H9 (cell line): ENCODE data around the gene COA5. TPM values are rescaled to one million over a fixed set of nuclear protein-coding genes. Genes with fewer than 3 reads are reported as not detected.

Source experiments
- DNase-seq: peaks from one replicate; pipeline ENCODE4 v3.0.0-alpha.2; 2017
- H2AFZ ChIP-seq: one replicate; pipeline ENCODE4 v1.6.1; 2013; ENCODE audit warnings: mild to moderate bottlenecking, low read length, control low read depth, moderate library complexity
- H2AK5ac ChIP-seq: 2 replicates; pipeline ENCODE4 v1.6.1; 2013; ENCODE audit warnings: low read length, control low read depth, mixed read lengths; ENCODE audit not compliant: insufficient read length
- H2BK120ac ChIP-seq: one replicate; pipeline ENCODE4 v1.6.1; 2013; ENCODE audit warnings: low read depth, mild to moderate bottlenecking, low read length, control low read depth, inconsistent platforms; ENCODE audit not compliant: poor library complexity, severe bottlenecking
- H2BK12ac ChIP-seq: 2 replicates; pipeline ENCODE4 v1.6.1; 2013; ENCODE audit warnings: low read length, control low read depth, mixed read lengths, low read depth; ENCODE audit not compliant: insufficient read length
- H2BK15ac ChIP-seq: 2 replicates; pipeline ENCODE4 v1.6.1; 2013; ENCODE audit warnings: low read depth, low read length, control low read depth
- H2BK20ac ChIP-seq: one replicate; pipeline ENCODE4 v1.6.1; 2013; ENCODE audit warnings: low read depth, mild to moderate bottlenecking, low read length, control low read depth, inconsistent platforms; ENCODE audit not compliant: poor library complexity, severe bottlenecking
- H2BK5ac ChIP-seq: 2 replicates; pipeline ENCODE4 v1.6.1; 2013; ENCODE audit warnings: low read length, control low read depth, mixed read lengths; ENCODE audit not compliant: insufficient read length
- H3K14ac ChIP-seq: 2 replicates; pipeline ENCODE4 v1.6.1; 2013; ENCODE audit warnings: low read length, control low read depth; ENCODE audit not compliant: insufficient read depth
- H3K18ac ChIP-seq: 2 replicates; pipeline ENCODE4 v1.6.1; 2013; ENCODE audit warnings: low read depth, mild to moderate bottlenecking, mixed read lengths, low read length, control low read depth; ENCODE audit not compliant: insufficient read length
- H3K23ac ChIP-seq: 2 replicates; pipeline ENCODE4 v1.6.1; 2013; ENCODE audit warnings: low read length, control low read depth, mixed read lengths, low read depth; ENCODE audit not compliant: insufficient read length
- H3K23me2 ChIP-seq: 2 replicates; pipeline ENCODE4 v1.6.1; 2013; ENCODE audit warnings: low read depth, mild to moderate bottlenecking, mixed read lengths, low read length, control low read depth; ENCODE audit not compliant: insufficient read length, poor library complexity, severe bottlenecking
- H3K27ac ChIP-seq: 2 replicates; pipeline ENCODE4 v1.5.1; 2013; ENCODE audit warnings: low read length, control low read depth, mixed read lengths, low read depth; ENCODE audit not compliant: insufficient read length
- H3K27me3 ChIP-seq: 2 replicates; pipeline ENCODE4 v1.6.1; 2013; ENCODE audit warnings: low read length, control low read depth, inconsistent platforms; ENCODE audit not compliant: insufficient read depth
- H3K4ac ChIP-seq: 2 replicates; pipeline ENCODE4 v1.6.1; 2013; ENCODE audit warnings: low read depth, mild to moderate bottlenecking, control low read depth, inconsistent platforms, low read length, moderate library complexity
- H3K4me1 ChIP-seq: 2 replicates; pipeline ENCODE4 v1.6.1; 2013; ENCODE audit warnings: low read length, control low read depth, inconsistent platforms; ENCODE audit not compliant: insufficient read depth
- H3K4me2 ChIP-seq: 2 replicates; pipeline ENCODE4 v1.6.1; 2013; ENCODE audit warnings: low read length, control low read depth, mixed read lengths; ENCODE audit not compliant: insufficient read length, insufficient read depth
- H3K56ac ChIP-seq: 2 replicates; pipeline ENCODE4 v1.6.1; 2013; ENCODE audit warnings: low read depth, mild to moderate bottlenecking, mixed read lengths, low read length, control low read depth; ENCODE audit not compliant: insufficient read length
- H3K79me1 ChIP-seq: 2 replicates; pipeline ENCODE4 v1.6.1; 2013; ENCODE audit warnings: low read depth, mild to moderate bottlenecking, moderate library complexity, low read length, control low read depth, inconsistent platforms; ENCODE audit not compliant: insufficient read depth, poor library complexity, severe bottlenecking
- H3K79me2 ChIP-seq: 2 replicates; pipeline ENCODE4 v1.6.1; 2013; ENCODE audit warnings: low read length, control low read depth, inconsistent platforms; ENCODE audit not compliant: insufficient read depth
- H3K9ac ChIP-seq: 2 replicates; pipeline ENCODE4 v1.6.1; 2013; ENCODE audit warnings: low read length, control low read depth, mixed read lengths; ENCODE audit not compliant: insufficient read length; ENCODE audit errors: extremely low read depth
- H3K9me3 ChIP-seq: one replicate; pipeline ENCODE4 v1.6.1; 2013; ENCODE audit warnings: low read depth, low read length, inconsistent platforms; ENCODE audit not compliant: control insufficient read depth
- H3T11ph ChIP-seq: one replicate; pipeline ENCODE4 v1.6.1; 2013; ENCODE audit warnings: mild to moderate bottlenecking, low read length, control low read depth, inconsistent platforms
- H4K20me1 ChIP-seq: one replicate; pipeline ENCODE4 v1.6.1; 2013; ENCODE audit not compliant: control insufficient read depth, insufficient read length, insufficient read depth
- H4K5ac ChIP-seq: 2 replicates; pipeline ENCODE4 v1.6.1; 2013; ENCODE audit warnings: low read depth, mild to moderate bottlenecking, mixed read lengths, low read length, control low read depth; ENCODE audit not compliant: insufficient read length
- H4K8ac ChIP-seq: replicated peaks from 2 replicates; pipeline ENCODE4 v1.6.1; 2013; ENCODE audit warnings: low read length, control low read depth, mixed read lengths, low read depth; ENCODE audit not compliant: insufficient read length
- H4K91ac ChIP-seq: 2 replicates; pipeline ENCODE4 v1.6.1; 2013; ENCODE audit warnings: low read depth, mild to moderate bottlenecking, moderate library complexity, mixed read lengths, low read length, control low read depth; ENCODE audit not compliant: insufficient read length
- H3K27ac Mint-ChIP-seq, 3 experiments: 2 replicates in 2 of 3; 3 replicates in 1 of 3; pipeline ENCODE4 v1.8.0; 2020 to 2021; ENCODE audit warnings: mixed read lengths in 3 of 3, mild to moderate bottlenecking in 1 of 3, moderate library complexity in 1 of 3
- H3K27me3 Mint-ChIP-seq: 2 replicates; pipeline ENCODE4 v1.8.0; 2021; ENCODE audit warnings: low read depth, mild to moderate bottlenecking, moderate library complexity, mixed read lengths
- H3K36me3 Mint-ChIP-seq, 3 experiments: 2 replicates in 2 of 3; 3 replicates in 1 of 3; pipeline ENCODE4 v1.8.0; 2020 to 2021; ENCODE audit warnings: low read depth in 3 of 3, mixed read lengths in 3 of 3; ENCODE audit not compliant: insufficient read depth in 1 of 3
- H3K4me1 Mint-ChIP-seq, 2 experiments: 2 replicates each; pipeline ENCODE4 v1.8.0; 2020; ENCODE audit warnings: mixed read lengths in 2 of 2
- H3K4me3 Mint-ChIP-seq, 2 experiments: 2 replicates in 1 of 2; 3 replicates in 1 of 2; pipeline ENCODE4 v1.8.0; 2020 to 2021; ENCODE audit warnings: mild to moderate bottlenecking in 2 of 2, mixed read lengths in 2 of 2, moderate library complexity in 1 of 2
- H3K9me3 Mint-ChIP-seq, 2 experiments: 2 replicates in 1 of 2; 3 replicates in 1 of 2; pipeline ENCODE4 v1.8.0; 2020; ENCODE audit warnings: mild to moderate bottlenecking in 2 of 2, mixed read lengths in 2 of 2, moderate library complexity in 1 of 2
- CTCF ChIP-seq: fragments of 200-600 bp; sonication (generic); conservative IDR thresholded peaks from 3 replicates; pipeline ENCODE4 v1.8.0; 2021; ENCODE audit warnings: antibody characterized with exemption, mild to moderate bottlenecking
- WGBS: extraction: QIAGEN DNeasy Blood & Tissue Kit; methylation state at CpG from one replicate; pipeline ENCODE4 v1.1.7; 2013; ENCODE audit warnings: missing lambda C conversion rate, low lambda C conversion rate, mixed read lengths; ENCODE audit not compliant: insufficient read length; ENCODE audit errors: extremely low coverage; 5-methylcytosine and 5-hydroxymethylcytosine counted together
- total RNA-seq: library from RNA; stranded (reverse); gene quantifications from 2 replicates; pipeline ENCODE4 v1.2.1, GENCODE V29; 2021

The COA5 gene
- total RNA-seq, 1 experiment from 2014 or later = 23.6 TPM

- no peak overlapping the region for H4K91ac ChIP-seq
- H3K4me2 ChIP-seq = no peak overlapping the region
- no peak overlapping the region for H2BK120ac ChIP-seq
- H3K23me2 ChIP-seq = no peaks in the 10 kb centered on the region
- no peak overlapping the region for H4K8ac ChIP-seq
- H3K36me3 Mint-ChIP-seq = peaks cover 17 to 25% (median 20%) of the 10 kb centered on the region in 3 experiments
- no peaks in the 10 kb centered on the region for H3K79me1 ChIP-seq
- no peak for DNase-seq
- H3K9ac ChIP-seq = no peak overlapping the region
- H4K5ac ChIP-seq = no peak overlapping the region
- no peaks in the 10 kb centered on the region for H3K27me3 ChIP-seq
- H2BK12ac ChIP-seq = no peak overlapping the region
- no peak overlapping the region for H3T11ph ChIP-seq
- TF ChIP-seq CTCF = no peak
- no peak overlapping the region for H2AFZ ChIP-seq
- no peaks in the 10 kb centered on the region for H3K9me3 ChIP-seq
- no peak overlapping the region for H2BK15ac ChIP-seq
- no peak overlapping the region for H2AK5ac ChIP-seq
- H3K27ac Mint-ChIP-seq = no peak overlapping the region; a peak in 1 of 7 replicates
- H3K18ac ChIP-seq = no peak overlapping the region
- no peak overlapping the region for H3K23ac ChIP-seq
- H3K14ac ChIP-seq = no peak overlapping the region
- H3K56ac ChIP-seq = no peak overlapping the region
- no peak overlapping the region for H2BK5ac ChIP-seq
- H3K27ac ChIP-seq = no peak overlapping the region
- H3K9me3 Mint-ChIP-seq = peaks cover 6 to 7% of the 10 kb centered on the region in 2 experiments
- H2BK20ac ChIP-seq = no peak overlapping the region
- no peak overlapping the region for H3K4me3 Mint-ChIP-seq
- no peaks in the 10 kb centered on the region for H3K4me1 Mint-ChIP-seq
- H3K79me2 ChIP-seq = no peaks in the 10 kb centered on the region
- H4K20me1 ChIP-seq = no peaks in the 10 kb centered on the region
- H3K4ac ChIP-seq = no peak overlapping the region
- no CpG with 5 or more reads among the region's 8 CpGs for WGBS
- no peaks in the 10 kb centered on the region for H3K4me1 ChIP-seq
- peaks cover 2% of the 10 kb centered on the region; the same call in 1 of the 2 replicates for H3K27me3 Mint-ChIP-seq
Measured at GRCh38 chr2:98592565-98592964, 15.7 kb downstream of the COA5 start.
